ENCODE data around the gene PTPRJ. TPM values are rescaled to one million over a fixed set of nuclear protein-coding genes. Genes with fewer than 3 reads are reported as not detected.
A peak's percentile ranks its signal among the peaks of the same experiment; 100 is the strongest.
"Not testable (repeated sequence)": the region's sequence is repeated elsewhere in the genome, so short reads cannot be mapped to it uniquely, and the experiment has no call there.

Gene PTPRJ
- total RNA-seq, 1 donor from 2014 or later = 18.9 TPM

- H3K27me3 Mint-ChIP-seq = no peaks in the 10 kb centered on the region
- no peak overlapping the region for H3K4me3 Mint-ChIP-seq (ENCODE audit: low read depth)
- TF ChIP-seq CTCF (IDR thresholded peaks at IDR 0.05; ENCODE audit: unreplicated experiment) = no peak
- H3K9me3 Mint-ChIP-seq (ENCODE audit: low read depth) = no peaks in the 10 kb centered on the region
- H3K36me3 Mint-ChIP-seq (ENCODE audit: insufficient read depth) = peaks cover 6% of the 10 kb centered on the region
- no peaks in the 10 kb centered on the region for H3K4me1 Mint-ChIP-seq (ENCODE audit: low read depth)
- no peak for DNase-seq (ENCODE audit: low spot score, unreplicated experiment)
- no peak overlapping the region for H3K27ac Mint-ChIP-seq
These were observed 149.5 kb downstream of the PTPRJ start for GRCh38 chr11:48129697-48130395.

DNA sequence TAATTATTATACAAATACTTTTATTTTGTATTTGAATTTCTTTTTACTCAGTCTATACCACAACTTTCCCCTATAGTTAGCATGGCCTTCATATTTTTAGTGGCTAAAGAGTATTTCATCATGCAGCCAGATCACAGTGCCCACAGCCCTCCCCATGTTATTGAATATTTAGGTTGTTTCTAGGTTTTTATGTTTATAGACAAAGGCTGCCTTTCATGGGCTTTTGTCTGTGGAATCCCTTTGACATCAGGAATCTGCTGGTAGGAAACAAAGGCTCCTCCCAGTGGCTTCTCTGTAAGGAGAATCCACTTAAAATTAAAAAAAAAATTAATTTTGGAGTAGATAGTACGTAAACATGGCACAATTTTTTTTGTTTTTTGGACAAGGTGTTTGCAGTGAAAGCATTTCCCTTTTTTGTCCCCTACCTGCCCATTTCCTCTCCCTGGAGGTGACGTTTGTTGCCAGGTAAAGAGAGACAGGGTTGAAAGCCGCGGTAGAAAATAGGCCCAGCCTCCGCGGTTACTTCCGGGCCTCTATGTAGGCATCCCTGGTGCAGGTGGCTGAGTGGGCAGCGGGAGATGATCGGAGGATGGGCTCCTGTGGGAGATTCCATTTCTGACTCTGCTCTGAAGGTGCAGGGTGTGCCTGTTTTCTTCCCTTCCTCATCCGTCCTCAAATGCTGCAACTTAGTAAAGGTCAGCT is 154.0 kb downstream of the PTPRJ start:
- Mint-ChIP-seq H3K4me1 (ENCODE audit: low read depth) (no peaks in the 10 kb centered on the region), H3K4me3 (ENCODE audit: low read depth) (no peak overlapping the region), H3K36me3 (ENCODE audit: insufficient read depth) (peaks cover 6% of the 10 kb centered on the region), H3K27me3 (no peaks in the 10 kb centered on the region), H3K9me3 (ENCODE audit: low read depth) (no peaks in the 10 kb centered on the region), H3K27ac (no peak overlapping the region)
- DNase-seq (ENCODE audit: low spot score, unreplicated experiment) = no peak
- TF ChIP-seq CTCF (IDR thresholded peaks at IDR 0.05; ENCODE audit: unreplicated experiment) = no peak

- Mint-ChIP-seq H3K9me3 (ENCODE audit: low read depth) (no peaks in the 10 kb centered on the region), H3K36me3 (ENCODE audit: insufficient read depth) (peaks cover 12% of the 10 kb centered on the region), H3K27ac (no peak overlapping the region), H3K4me1 (ENCODE audit: low read depth) (no peaks in the 10 kb centered on the region), H3K4me3 (ENCODE audit: low read depth) (no peak overlapping the region), H3K27me3 (no peaks in the 10 kb centered on the region)
- no peak for TF ChIP-seq CTCF (IDR thresholded peaks at IDR 0.05; ENCODE audit: unreplicated experiment)
- no peak for DNase-seq (ENCODE audit: low spot score, unreplicated experiment)
These were observed 157.9 kb downstream of the PTPRJ start for GRCh38 chr11:48138222-48138621.

- not testable (repeated sequence) for H3K4me3 Mint-ChIP-seq (ENCODE audit: low read depth); DNase-seq (ENCODE audit: low spot score, unreplicated experiment); H3K9me3 Mint-ChIP-seq (ENCODE audit: low read depth); H3K27me3 Mint-ChIP-seq; H3K4me1 Mint-ChIP-seq (ENCODE audit: low read depth); H3K27ac Mint-ChIP-seq
- peaks cover 20% of the 10 kb centered on the region for H3K36me3 Mint-ChIP-seq (ENCODE audit: insufficient read depth)
These were observed 159.5 kb downstream of the PTPRJ start for GRCh38 chr11:48139896-48140295.

GRCh38 chr11:48141475-48142122 is 161.2 kb downstream of the PTPRJ start:
- TF ChIP-seq CTCF (IDR thresholded peaks at IDR 0.05; ENCODE audit: unreplicated experiment) = no peak
- H3K27ac Mint-ChIP-seq = peak overlapping the region; percentile 60
- H3K9me3 Mint-ChIP-seq (ENCODE audit: low read depth) = no peaks in the 10 kb centered on the region
- peaks cover 22% of the 10 kb centered on the region for H3K36me3 Mint-ChIP-seq (ENCODE audit: insufficient read depth)
- no peaks in the 10 kb centered on the region for H3K27me3 Mint-ChIP-seq
- H3K4me1 Mint-ChIP-seq (ENCODE audit: low read depth) = no peaks in the 10 kb centered on the region
- H3K4me3 Mint-ChIP-seq (ENCODE audit: low read depth) = no peak overlapping the region
- DNase-seq (ENCODE audit: low spot score, unreplicated experiment) = no peak
